ENCODE measurements around the gene MICAL1. TPM values are rescaled to one million over a fixed set of nuclear protein-coding genes. Genes with fewer than 3 reads are reported as not detected.
A peak's percentile ranks its signal among the peaks of the same experiment; 100 is the strongest.

The MICAL1 gene, protein sequence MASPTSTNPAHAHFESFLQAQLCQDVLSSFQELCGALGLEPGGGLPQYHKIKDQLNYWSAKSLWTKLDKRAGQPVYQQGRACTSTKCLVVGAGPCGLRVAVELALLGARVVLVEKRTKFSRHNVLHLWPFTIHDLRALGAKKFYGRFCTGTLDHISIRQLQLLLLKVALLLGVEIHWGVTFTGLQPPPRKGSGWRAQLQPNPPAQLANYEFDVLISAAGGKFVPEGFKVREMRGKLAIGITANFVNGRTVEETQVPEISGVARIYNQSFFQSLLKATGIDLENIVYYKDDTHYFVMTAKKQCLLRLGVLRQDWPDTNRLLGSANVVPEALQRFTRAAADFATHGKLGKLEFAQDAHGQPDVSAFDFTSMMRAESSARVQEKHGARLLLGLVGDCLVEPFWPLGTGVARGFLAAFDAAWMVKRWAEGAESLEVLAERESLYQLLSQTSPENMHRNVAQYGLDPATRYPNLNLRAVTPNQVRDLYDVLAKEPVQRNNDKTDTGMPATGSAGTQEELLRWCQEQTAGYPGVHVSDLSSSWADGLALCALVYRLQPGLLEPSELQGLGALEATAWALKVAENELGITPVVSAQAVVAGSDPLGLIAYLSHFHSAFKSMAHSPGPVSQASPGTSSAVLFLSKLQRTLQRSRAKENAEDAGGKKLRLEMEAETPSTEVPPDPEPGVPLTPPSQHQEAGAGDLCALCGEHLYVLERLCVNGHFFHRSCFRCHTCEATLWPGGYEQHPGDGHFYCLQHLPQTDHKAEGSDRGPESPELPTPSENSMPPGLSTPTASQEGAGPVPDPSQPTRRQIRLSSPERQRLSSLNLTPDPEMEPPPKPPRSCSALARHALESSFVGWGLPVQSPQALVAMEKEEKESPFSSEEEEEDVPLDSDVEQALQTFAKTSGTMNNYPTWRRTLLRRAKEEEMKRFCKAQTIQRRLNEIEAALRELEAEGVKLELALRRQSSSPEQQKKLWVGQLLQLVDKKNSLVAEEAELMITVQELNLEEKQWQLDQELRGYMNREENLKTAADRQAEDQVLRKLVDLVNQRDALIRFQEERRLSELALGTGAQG
- 100 to 1,000 TPM in 1 of 3 donors, 10 to 100 TPM in 2; 72.4 to 102 (median 81.3) TPM for total RNA-seq
- 73.8 TPM for total RNA-seq (2013)

DNA sequence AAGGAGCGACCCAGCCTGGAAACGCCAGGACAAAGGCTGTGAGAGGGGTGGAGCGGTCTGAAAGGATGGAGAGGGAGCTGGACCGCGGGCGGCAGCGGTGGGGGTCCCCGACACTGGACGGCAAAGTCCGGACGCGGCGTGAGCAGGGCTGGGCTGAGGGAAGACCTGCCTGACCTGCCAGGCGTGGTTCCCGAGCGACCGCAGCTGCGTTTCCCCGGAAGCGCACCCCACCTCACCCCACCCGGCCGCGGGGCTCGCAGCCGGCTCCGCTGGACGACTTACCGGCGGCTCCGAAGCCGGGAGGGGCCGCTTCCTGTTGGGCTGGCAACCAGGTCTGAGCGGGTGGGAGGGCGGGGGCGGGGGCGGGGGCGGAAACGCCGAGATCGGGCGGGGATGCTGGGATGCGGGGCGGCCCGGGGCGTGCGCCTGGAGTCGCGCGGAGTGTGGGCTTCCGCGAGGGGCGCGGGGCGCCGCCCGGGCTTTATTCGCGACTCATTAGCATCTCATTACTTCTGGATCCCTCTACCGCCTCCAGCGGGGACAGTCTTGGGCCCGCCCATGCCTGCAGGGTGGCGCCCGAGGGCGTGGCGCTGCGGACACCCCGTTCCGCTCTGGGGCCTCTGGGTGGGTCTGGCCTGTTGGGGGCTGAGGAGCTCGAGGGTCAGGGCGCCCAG is at the start of gene MICAL1:
Gene MICAL1 (minus strand): TSS at position 336 of the 674 bp plus-strand sequence. CDS start 1,576 bp downstream, outside the sequence.
- H3K9me3 Mint-ChIP-seq = no peaks in the 10 kb centered on the region
- peak within 1 kb of the TSS; percentile 86 to 99 for H3K27ac Mint-ChIP-seq
- DNase-seq = peak; percentile 71 to 90
- peak within 1 kb of the TSS; percentile 98 for H3K4me3 ChIP-seq (ENCODE audit: low read length)
- intact Hi-C loops (cut with micrococcal nuclease) = loop anchor here (10.0 kb wide), 1 partner anchor 239 kb away; the partner anchor contains the start of genes AK9 and FIG4
- no peaks in the 10 kb centered on the region for H3K27me3 ChIP-seq (ENCODE audit: control insufficient read depth, insufficient read depth, low read length)
- peaks cover 46 to 54% of the 10 kb centered on the region in 2 donors for H3K4me1 Mint-ChIP-seq
- TF ChIP-seq, protein P1, sequence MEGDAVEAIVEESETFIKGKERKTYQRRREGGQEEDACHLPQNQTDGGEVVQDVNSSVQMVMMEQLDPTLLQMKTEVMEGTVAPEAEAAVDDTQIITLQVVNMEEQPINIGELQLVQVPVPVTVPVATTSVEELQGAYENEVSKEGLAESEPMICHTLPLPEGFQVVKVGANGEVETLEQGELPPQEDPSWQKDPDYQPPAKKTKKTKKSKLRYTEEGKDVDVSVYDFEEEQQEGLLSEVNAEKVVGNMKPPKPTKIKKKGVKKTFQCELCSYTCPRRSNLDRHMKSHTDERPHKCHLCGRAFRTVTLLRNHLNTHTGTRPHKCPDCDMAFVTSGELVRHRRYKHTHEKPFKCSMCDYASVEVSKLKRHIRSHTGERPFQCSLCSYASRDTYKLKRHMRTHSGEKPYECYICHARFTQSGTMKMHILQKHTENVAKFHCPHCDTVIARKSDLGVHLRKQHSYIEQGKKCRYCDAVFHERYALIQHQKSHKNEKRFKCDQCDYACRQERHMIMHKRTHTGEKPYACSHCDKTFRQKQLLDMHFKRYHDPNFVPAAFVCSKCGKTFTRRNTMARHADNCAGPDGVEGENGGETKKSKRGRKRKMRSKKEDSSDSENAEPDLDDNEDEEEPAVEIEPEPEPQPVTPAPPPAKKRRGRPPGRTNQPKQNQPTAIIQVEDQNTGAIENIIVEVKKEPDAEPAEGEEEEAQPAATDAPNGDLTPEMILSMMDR (IDR thresholded peaks at IDR 0.05) = peak; percentile 13
- no peaks in the 10 kb centered on the region for H3K36me3 Mint-ChIP-seq
- no peaks in the 10 kb centered on the region for H3K9me3 ChIP-seq (ENCODE audit: control insufficient read depth, insufficient read depth, low read length)
- peak within 1 kb of the TSS; percentile 93 for H3K4me3 Mint-ChIP-seq
- H3K36me3 ChIP-seq (ENCODE audit: control insufficient read depth, insufficient read depth, low read length) = peaks cover 11% of the 10 kb centered on the region
- WGBS (ENCODE audit: insufficient coverage) = under 1% methylated on average over 67 of the region's 70 CpGs
- no peaks in the 10 kb centered on the region for H3K27me3 Mint-ChIP-seq (ENCODE audit: low read depth in 2 of 2)
- H3K27ac ChIP-seq (ENCODE audit: low read length) = peak within 1 kb of the TSS; percentile 99
- peaks cover 61% of the 10 kb centered on the region for H3K4me1 ChIP-seq (ENCODE audit: control insufficient read depth, insufficient read depth, low read length)
- ATAC-seq = peak; percentile 51 to 84 (median 60)

DNA sequence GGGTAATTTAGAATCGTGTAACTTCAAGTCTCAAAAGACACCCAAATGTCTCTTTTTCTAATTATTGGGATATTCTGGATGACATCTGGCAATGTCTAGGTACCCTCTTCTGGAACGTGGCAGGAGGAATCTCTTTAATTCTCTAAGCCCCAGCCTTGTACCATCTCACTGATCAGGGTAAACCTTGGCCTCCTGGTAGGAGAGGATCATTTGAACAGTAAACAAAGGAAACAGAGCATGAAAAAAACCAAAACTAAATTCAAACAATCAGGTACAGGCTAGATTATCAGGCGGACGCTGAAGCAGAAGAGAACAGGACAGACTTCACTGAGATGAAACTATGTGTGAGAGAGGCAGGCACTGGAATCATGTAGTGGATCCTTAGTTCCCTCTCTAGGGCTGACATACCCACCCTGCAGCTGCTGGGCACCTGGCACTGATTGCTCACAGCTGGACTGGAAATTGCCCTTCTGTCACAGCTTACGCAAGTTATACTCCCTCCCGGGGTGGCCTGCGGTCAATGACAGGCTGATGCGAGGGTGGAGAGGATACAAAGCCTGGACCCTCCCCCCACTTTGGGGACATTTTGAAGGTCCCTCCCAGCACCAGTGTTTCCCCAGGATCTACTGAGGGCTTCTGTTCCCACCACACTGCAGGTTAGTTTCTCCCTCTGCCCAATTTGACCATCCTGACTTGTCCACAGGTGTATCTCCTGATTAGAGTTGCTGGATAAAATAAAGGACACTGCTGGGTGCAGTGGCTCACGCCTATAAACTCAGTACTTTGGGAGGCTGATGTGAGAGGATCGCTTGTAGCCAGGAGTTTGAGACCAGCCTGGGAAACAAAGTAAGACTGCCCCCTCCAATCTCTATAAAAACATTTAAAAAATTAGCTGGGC is 48.0 kb upstream of the MICAL1 start:
- no peaks in the 10 kb centered on the region for H3K36me3 Mint-ChIP-seq
- H3K4me1 Mint-ChIP-seq = no peaks in the 10 kb centered on the region
- Histone ChIP-seq H3K27me3 (ENCODE audit: control insufficient read depth, insufficient read depth, low read length) (no peaks in the 10 kb centered on the region), H3K4me3 (ENCODE audit: low read length) (no peak overlapping the region), H3K27ac (ENCODE audit: low read length) (no peak overlapping the region), H3K9me3 (ENCODE audit: control insufficient read depth, insufficient read depth, low read length) (no peaks in the 10 kb centered on the region), H3K4me1 (ENCODE audit: control insufficient read depth, insufficient read depth, low read length) (no peaks in the 10 kb centered on the region), H3K36me3 (ENCODE audit: control insufficient read depth, insufficient read depth, low read length) (no peaks in the 10 kb centered on the region)
- H3K27me3 Mint-ChIP-seq (ENCODE audit: low read depth in 2 of 2) = peaks cover 0 to 3% of the 10 kb centered on the region in 2 donors
- H3K9me3 Mint-ChIP-seq = no peaks in the 10 kb centered on the region
- WGBS (ENCODE audit: insufficient coverage) = 72% methylated on average over 9 of the region's 10 CpGs
- TF ChIP-seq, protein P1 (IDR thresholded peaks at IDR 0.05) = no peak
- intact Hi-C loops (cut with micrococcal nuclease) = no loop called here
- ATAC-seq = no peak
- no peak overlapping the region for H3K4me3 Mint-ChIP-seq
- no peak overlapping the region for H3K27ac Mint-ChIP-seq
- no peak for DNase-seq

DNA sequence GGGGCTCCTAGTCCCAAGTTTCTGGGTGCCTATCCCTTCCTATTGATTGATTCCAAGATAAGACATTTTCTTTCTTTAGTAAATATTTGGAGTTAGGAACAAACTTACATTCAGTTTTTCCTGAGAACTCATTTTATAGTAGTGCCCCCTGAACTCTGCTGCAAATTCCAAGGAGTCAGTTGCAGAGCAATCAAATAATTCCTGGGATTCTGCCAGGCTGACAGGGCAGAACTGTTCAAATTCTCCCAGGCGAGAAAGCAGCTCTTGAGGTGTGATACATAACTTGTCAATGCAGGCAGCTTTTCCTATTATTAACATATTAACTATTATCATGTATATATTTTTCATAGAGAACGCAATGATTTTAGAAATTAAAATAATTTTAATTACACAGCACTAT is 43.4 kb upstream of the MICAL1 start:
- no peak for DNase-seq
- Histone ChIP-seq H3K27ac (ENCODE audit: low read length) (no peak overlapping the region), H3K36me3 (ENCODE audit: control insufficient read depth, insufficient read depth, low read length) (no peaks in the 10 kb centered on the region), H3K27me3 (ENCODE audit: control insufficient read depth, insufficient read depth, low read length) (no peaks in the 10 kb centered on the region), H3K4me1 (ENCODE audit: control insufficient read depth, insufficient read depth, low read length) (no peaks in the 10 kb centered on the region), H3K4me3 (ENCODE audit: low read length) (no peak overlapping the region), H3K9me3 (ENCODE audit: control insufficient read depth, insufficient read depth, low read length) (no peaks in the 10 kb centered on the region)
- Mint-ChIP-seq H3K27me3 (ENCODE audit: low read depth in 2 of 2) (peaks cover 0 to 5% of the 10 kb centered on the region in 2 donors), H3K36me3 (no peaks in the 10 kb centered on the region), H3K4me1 (no peaks in the 10 kb centered on the region), H3K27ac (no peak overlapping the region), H3K9me3 (no peaks in the 10 kb centered on the region), H3K4me3 (no peak overlapping the region)
- TF ChIP-seq, protein P1 (IDR thresholded peaks at IDR 0.05) = no peak
- ATAC-seq = no peak
- intact Hi-C loops (cut with micrococcal nuclease) = no loop called here
- WGBS (ENCODE audit: insufficient coverage) = 100% methylated on average over 1 of the region's 2 CpGs
